Heart left ventricle (tissue), 16 donors: Measurements from ENCODE around the gene KCNJ5. TPM values are rescaled to one million over a fixed set of nuclear protein-coding genes. Genes with fewer than 3 reads are reported as not detected.
A peak's percentile ranks its signal among the peaks of the same experiment; 100 is the strongest.

Experiments
- ATAC-seq, 4 donors: fragments of 200-7000 bp; cut with Tn5 transposase; one replicate each; pipeline ENCODE4 v1.9.1; 2020 to 2022; ENCODE audit warnings: moderate library complexity in 4 of 4, mild to moderate bottlenecking in 3 of 4, moderate number of reproducible peaks in 1 of 4
- DNase-seq, 5 donors: peaks; one replicate each; pipeline ENCODE4 v3.0.0-alpha.2; 2020
- H3K27ac ChIP-seq, 12 donors: fragments of 200-600 bp; sonication (generic) in 4 of 12; one replicate each; pipeline versions ENCODE4 v1.5.0 to v1.8.0; 2016 to 2022; ENCODE audit warnings: mild to moderate bottlenecking in 2 of 12
- H3K27me3 ChIP-seq, 9 donors: fragments of 200-600 bp; sonication (generic) in 2 of 9; one replicate each; pipeline versions ENCODE4 v1.5.1 to v1.8.0; 2016 to 2022; ENCODE audit warnings: mild to moderate bottlenecking in 3 of 9
- H3K36me3 ChIP-seq, 9 donors: fragments of 200-600 bp; sonication (generic) in 2 of 9; one replicate each; pipeline versions ENCODE4 v1.5.0 to v1.8.0; 2018 to 2022; ENCODE audit warnings: mild to moderate bottlenecking in 2 of 9
- H3K4me1 ChIP-seq, 12 donors: fragments of 200-600 bp; sonication (generic) in 4 of 12; one replicate each; pipeline versions ENCODE4 v1.5.0 to v1.8.0; 2016 to 2022; ENCODE audit warnings: mild to moderate bottlenecking in 3 of 12
- H3K4me3 ChIP-seq, 12 donors: fragments of 200-600 bp; sonication (generic) in 4 of 12; one replicate each; pipeline versions ENCODE4 v1.5.0 to v1.8.0; 2017 to 2022; ENCODE audit warnings: mild to moderate bottlenecking in 9 of 12, moderate library complexity in 4 of 12
- H3K9me3 ChIP-seq, 12 donors: fragments of 200-600 bp; sonication (generic) in 4 of 12; one replicate each; pipeline versions ENCODE4 v1.5.0 to v1.8.0; 2016 to 2022; ENCODE audit warnings: mild to moderate bottlenecking in 1 of 12
- POLR2A ChIP-seq, 2 donors: fragments of 450-650 bp; IDR thresholded peaks; one replicate each; pipeline ENCODE4 v1.6.1; 2017; ENCODE audit warnings: antibody characterized with exemption in 2 of 2, mild to moderate bottlenecking in 2 of 2, moderate library complexity in 2 of 2
- WGBS, 4 donors: extraction: QIAGEN DNeasy Blood & Tissue Kit in 2 of 4; methylation state at CpG; one replicate each; pipeline versions ENCODE4 v1.1.5 to v1.1.7; 2013 to 2018; 5-methylcytosine and 5-hydroxymethylcytosine counted together
- intact Hi-C, 10 donors: fragments of 100-400 bp; cut with DNase I; formaldehyde crosslinking; loops; one replicate each; pipeline versions ENCODE4 v1.11.1 to v1.14.2; 2022
- polyA plus RNA-seq, 2 donors: library from polyadenylated mRNA; stranded (reverse); fragments of 200-250 nt; gene quantifications; one replicate each; pipeline ENCODE4 v1.2.3, GENCODE V29; 2013
- total RNA-seq, 9 donors: library from RNA; depleted of rRNA in 2 of 9; stranded (reverse); fragments of >200 nt in 2 of 9; fragmentation: NEBNext Ultra II Directional in 3 of 9; extraction: Animal tissue kit (Norgen Biotek cat#: 25700) in 3 of 9; gene quantifications; one replicate each; pipeline versions ENCODE4 v1.1.0 to v1.2.4, GENCODE V29; 2016 to 2023
- TF ChIP-seq, protein P1 (sequence below), 12 donors: fragments of 200-600 bp; sonication (generic) in 4 of 12; IDR thresholded peaks; one replicate each; pipeline versions ENCODE4 v1.5.0 to v1.8.0; 2018 to 2022; ENCODE audit warnings: antibody characterized with exemption in 12 of 12, mild to moderate bottlenecking in 5 of 12
- donor health status: ischemic (EF 13 %, LVEDD 7.1; RV severe dilation, severe dysfunction).
- donor health status: healthy with polysubstance abuse.
- donor health status: DM: no; HTN: yes; CAD: no.
- donor health status: DM: no; HTN: no; CAD: no.
- donor health status: ischemic (EF 25% LVEDD 6.9; RV normal size, moderate dysfunction).
- donor health status: ischemic (EF 25% LVEDD 5.7; RV mildly dilated, moderate dysfunction).
- donor health status: healthy.
- donor health status: DM: yes; HTN: yes; CAD: no.
- donor health status: ischemic (EF 35%, LVEDD 5.7; RV mildly dilated, moderate dysfunction).
- donor health status: nonischemic (EF 11% LVEDD 7.7; RV severe dilation, severe dysfunction).
- donor health status: DM: yes; HTN: yes; CAD: no.
- donor health status: PGD.
- donor health status: ischemic (EF 29% LVEDD 5.4; RV normal size, mild dysfunction).
- donor health status: nonischemic (EF 23%, LVEDD 6.1; RV moderate dilation, normal function).

KCNJ5 gene
- total and polyA plus RNA-seq, 11 donors: 1.4 to 29.4 (median 6.0) TPM

- Histone ChIP-seq H3K27ac (peak overlapping the region in 5 of 12 donors; percentile 49 to 79 (median 70)), H3K9me3 (no peaks in the 10 kb centered on the region), H3K4me3 (peak overlapping the region in 11 of 12 donors; percentile 44 to 64 (median 55)), H3K27me3 (peaks cover 0 to 35% (median 4%) of the 10 kb centered on the region in 9 donors), H3K36me3 (no peaks in the 10 kb centered on the region), H3K4me1 (peaks cover 0 to 50% (median 27%) of the 10 kb centered on the region in 12 donors)
- 28 to 38% (median 34%) methylated on average over 7 to 9 of the region's 9 CpGs for WGBS, 4 donors
- no peak for TF ChIP-seq POLR2A (IDR thresholded peaks at IDR 0.05)
- TF ChIP-seq, protein P1, sequence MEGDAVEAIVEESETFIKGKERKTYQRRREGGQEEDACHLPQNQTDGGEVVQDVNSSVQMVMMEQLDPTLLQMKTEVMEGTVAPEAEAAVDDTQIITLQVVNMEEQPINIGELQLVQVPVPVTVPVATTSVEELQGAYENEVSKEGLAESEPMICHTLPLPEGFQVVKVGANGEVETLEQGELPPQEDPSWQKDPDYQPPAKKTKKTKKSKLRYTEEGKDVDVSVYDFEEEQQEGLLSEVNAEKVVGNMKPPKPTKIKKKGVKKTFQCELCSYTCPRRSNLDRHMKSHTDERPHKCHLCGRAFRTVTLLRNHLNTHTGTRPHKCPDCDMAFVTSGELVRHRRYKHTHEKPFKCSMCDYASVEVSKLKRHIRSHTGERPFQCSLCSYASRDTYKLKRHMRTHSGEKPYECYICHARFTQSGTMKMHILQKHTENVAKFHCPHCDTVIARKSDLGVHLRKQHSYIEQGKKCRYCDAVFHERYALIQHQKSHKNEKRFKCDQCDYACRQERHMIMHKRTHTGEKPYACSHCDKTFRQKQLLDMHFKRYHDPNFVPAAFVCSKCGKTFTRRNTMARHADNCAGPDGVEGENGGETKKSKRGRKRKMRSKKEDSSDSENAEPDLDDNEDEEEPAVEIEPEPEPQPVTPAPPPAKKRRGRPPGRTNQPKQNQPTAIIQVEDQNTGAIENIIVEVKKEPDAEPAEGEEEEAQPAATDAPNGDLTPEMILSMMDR (IDR thresholded peaks at IDR 0.05): no peak
- intact Hi-C loops: loop anchor here in 2 of 10 donors (2.0 kb wide), 2 partner anchors 17 to 59 kb away; no protein-coding TSS in a partner anchor
- no peak for DNase-seq
- no peak for ATAC-seq
Observed at GRCh38 chr11:128890216-128890542, 977 bp upstream of the KCNJ5 start.

DNA sequence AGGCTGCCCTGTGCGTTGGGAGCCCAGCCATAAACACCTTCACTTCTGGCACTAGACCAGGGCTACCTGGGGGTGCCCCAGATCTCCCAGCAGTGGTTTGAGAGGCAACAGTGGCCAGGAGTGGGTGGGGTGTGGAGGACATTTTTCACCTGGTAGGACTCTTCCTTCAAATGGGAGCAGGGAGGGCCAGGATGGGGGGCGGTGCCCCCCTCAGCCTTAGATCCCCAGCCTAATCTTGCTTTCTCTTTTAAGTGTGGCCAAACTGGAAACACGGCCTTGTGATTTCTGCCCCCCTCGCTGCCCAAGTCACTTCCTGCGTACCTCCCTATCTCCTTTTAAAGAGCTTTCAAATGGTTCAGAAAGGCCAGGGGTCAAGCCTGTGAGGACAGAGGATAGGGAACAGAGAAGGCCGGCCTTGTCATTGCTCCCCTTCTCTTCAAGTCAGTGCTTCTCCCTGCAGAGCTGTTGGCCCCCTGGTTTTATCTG is 800 bp downstream of the KCNJ5 start:
- no peaks in the 10 kb centered on the region for H3K36me3 ChIP-seq
- no peaks in the 10 kb centered on the region for H3K9me3 ChIP-seq
- intact Hi-C loops: loop anchor here in 2 of 10 donors (2.0 kb wide), 2 partner anchors 15 to 57 kb away; no protein-coding TSS in a partner anchor
- H3K27ac ChIP-seq: peak overlapping the region in 11 of 12 donors; percentile 26 to 86 (median 74)
- DNase-seq (no peak), ATAC-seq (peak in 2 of 4 donors; percentile 17 to 18)
- 37 to 51% (median 45%) methylated on average over 5 to 6 of the region's 6 CpGs for WGBS, 4 donors
- peak overlapping the region in 10 of 12 donors; percentile 25 to 64 (median 55) for H3K4me3 ChIP-seq
- peaks cover 0 to 33% (median 4%) of the 10 kb centered on the region in 9 donors for H3K27me3 ChIP-seq
- H3K4me1 ChIP-seq: peaks cover 0 to 63% (median 29%) of the 10 kb centered on the region in 12 donors
- no peak for TF ChIP-seq POLR2A (IDR thresholded peaks at IDR 0.05)
- TF ChIP-seq, protein P1 (IDR thresholded peaks at IDR 0.05): no peak

DNA sequence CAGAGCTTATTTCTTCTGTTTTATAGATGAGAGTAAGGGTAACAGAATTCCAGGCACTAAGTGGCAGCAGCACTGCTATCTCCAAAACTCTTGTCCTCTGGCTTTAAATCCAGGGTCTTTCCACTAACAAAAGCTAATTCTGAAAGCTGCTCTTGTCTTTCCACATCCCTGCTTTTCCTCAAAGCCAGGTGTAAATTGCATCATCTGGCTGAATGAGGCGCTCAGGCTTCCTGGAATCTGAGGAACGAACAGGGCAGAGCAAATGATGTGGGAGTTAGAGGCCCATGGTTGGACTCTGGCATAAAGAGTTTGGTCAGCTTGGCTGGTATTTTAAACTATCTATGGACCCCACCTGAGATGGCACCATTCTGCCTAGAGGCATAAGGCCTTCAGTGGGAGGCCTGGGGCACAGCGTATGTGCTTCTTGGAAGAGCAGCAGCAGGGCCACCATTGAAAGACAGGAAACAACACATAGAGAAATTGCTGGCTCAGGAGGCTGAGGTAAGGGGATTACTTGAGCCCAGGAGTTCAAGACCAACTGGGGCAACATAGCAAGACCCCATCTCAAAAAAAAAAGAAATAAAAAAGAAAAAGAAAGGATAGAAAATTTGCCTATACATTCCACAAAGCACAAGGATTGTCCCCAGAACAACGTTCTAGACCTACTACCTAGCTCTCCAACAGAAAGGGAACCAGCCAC is 1.9 kb downstream of the KCNJ5 start:
- ATAC-seq (no peak), DNase-seq (no peak)
- peaks cover 0 to 31% (median 4%) of the 10 kb centered on the region in 9 donors for H3K27me3 ChIP-seq
- no peaks in the 10 kb centered on the region for H3K9me3 ChIP-seq
- 55 to 66% (median 62%) methylated on average over 4 of the region's 4 CpGs for WGBS, 4 donors
- intact Hi-C loops: no loop called here
- peak overlapping the region; percentile 23 to 86 (median 74) for H3K27ac ChIP-seq
- no peak for TF ChIP-seq POLR2A (IDR thresholded peaks at IDR 0.05)
- TF ChIP-seq, protein P1 (IDR thresholded peaks at IDR 0.05): no peak
- H3K4me3 ChIP-seq: peak overlapping the region in 1 of 12 donors; percentile 55
- peaks cover 0 to 68% (median 34%) of the 10 kb centered on the region in 12 donors for H3K4me1 ChIP-seq
- H3K36me3 ChIP-seq: no peaks in the 10 kb centered on the region

- DNase-seq: peak in 2 of 5 donors; percentile 53 to 58
- intact Hi-C loops: no loop called here
- no peak for TF ChIP-seq POLR2A (IDR thresholded peaks at IDR 0.05)
- TF ChIP-seq, protein P1 (IDR thresholded peaks at IDR 0.05): no peak
- H3K36me3 ChIP-seq: no peaks in the 10 kb centered on the region
- no peak overlapping the region for H3K4me3 ChIP-seq
- H3K27me3 ChIP-seq: peaks cover 0 to 27% (median 4%) of the 10 kb centered on the region in 9 donors
- peaks cover 0 to 73% (median 37%) of the 10 kb centered on the region in 12 donors for H3K4me1 ChIP-seq
- peak; percentile 24 to 63 (median 39) for ATAC-seq
- H3K27ac ChIP-seq: peak overlapping the region; percentile 23 to 86 (median 74)
- WGBS, 4 donors: 44 to 62% (median 52%) methylated on average over 8 to 9 of the region's 9 CpGs
- no peaks in the 10 kb centered on the region for H3K9me3 ChIP-seq
Observed at GRCh38 chr11:128893578-128894285, 2.6 kb downstream of the KCNJ5 start.
